Measurements from ENCODE around the gene ZNF524.
"Not testable (repeated sequence)": the region's sequence is repeated elsewhere in the genome, so short reads cannot be mapped to it uniquely, and the experiment has no call there.

Gene ZNF524, protein sequence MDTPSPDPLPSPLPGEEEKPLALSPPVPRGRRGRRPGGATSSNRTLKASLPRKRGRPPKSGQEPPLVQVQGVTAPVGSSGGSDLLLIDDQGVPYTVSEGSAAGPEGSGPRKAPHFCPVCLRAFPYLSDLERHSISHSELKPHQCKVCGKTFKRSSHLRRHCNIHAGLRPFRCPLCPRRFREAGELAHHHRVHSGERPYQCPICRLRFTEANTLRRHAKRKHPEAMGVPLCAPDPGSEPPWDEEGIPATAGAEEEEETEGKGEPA

DNA sequence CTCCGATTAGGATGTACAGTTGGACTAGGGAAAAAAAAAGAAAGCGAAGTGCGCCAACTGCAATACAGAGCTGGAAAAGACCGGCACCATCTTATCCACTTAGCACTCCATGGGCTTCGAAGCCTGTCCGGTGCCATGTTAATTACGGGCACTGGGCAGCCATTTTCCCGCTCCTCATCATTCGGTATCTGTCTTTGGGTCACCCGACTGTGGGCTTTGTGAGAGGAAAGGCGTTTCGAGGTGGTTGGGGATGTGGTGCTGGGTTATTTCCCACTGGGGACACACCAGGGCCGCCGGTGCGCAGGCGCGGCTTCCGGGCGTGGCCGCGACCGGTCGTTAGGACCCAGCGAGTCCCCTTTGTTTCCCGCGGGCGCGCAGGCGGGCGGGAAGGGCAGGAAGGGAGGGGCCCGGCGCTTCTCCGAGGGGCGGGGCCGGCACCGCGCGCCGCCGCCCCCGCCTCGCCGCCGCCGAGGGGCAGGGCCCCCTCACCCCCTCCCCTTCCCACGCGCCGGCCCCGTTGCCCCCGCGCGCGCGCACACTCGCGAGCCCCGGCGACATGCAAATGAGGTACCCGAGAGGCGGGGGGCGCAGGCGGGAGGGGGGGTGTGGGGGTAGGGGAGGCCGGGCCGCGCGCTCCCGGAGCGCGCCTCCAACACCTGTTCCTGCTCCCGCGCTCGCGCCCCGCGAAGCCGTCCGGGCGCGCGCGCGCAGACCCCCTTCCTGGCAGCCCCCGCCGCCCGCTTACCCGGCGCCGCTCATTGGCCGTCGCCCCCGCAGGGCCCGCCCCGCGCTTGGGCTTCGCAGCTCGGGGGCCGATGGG lies at the start of gene ZNF524:
TSS of gene ZNF524 (plus strand) at position 447 of the 820 bp plus-strand sequence. CDS start 1,825 bp downstream, outside the sequence.
- DNase-seq (ENCODE audit: low spot score): peak; percentile 90

DNA sequence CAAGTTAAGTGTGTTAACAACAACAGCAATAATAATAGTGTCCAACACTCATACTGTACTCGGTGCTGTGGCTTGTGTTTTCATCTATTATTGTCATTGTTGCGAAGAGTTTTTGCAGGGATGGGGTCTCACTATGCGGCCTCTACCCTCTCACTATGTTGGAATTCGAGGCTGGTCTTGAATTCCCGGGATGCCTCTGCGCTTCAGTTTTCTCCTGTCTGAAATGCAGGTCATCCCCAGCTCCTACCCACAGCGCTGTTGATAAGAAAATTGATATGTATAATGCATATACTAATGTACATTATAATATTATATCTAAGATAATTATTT lies 49.8 kb upstream of the ZNF524 start:
- no peak for DNase-seq (ENCODE audit: low spot score)

DNA sequence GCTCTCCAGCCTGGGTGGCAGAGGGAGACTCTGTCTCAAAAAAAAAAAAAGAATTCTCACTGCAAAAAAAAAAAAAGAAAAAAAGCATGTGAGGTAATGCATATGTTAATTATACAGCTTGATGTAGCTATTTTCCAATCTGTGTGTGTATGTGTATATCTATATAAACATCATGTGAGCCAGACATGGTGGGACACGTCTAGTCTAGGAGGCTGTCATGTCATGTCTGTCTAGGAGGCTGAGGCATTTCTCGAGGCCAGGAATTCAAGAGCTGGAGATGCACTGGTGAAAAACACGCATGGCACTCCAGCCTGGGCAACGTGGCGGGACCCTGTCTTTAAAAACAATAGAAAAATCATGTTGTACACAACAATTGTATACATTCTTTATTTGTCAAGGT lies 47.9 kb upstream of the ZNF524 start:
- DNase-seq (ENCODE audit: low spot score): no peak

DNA sequence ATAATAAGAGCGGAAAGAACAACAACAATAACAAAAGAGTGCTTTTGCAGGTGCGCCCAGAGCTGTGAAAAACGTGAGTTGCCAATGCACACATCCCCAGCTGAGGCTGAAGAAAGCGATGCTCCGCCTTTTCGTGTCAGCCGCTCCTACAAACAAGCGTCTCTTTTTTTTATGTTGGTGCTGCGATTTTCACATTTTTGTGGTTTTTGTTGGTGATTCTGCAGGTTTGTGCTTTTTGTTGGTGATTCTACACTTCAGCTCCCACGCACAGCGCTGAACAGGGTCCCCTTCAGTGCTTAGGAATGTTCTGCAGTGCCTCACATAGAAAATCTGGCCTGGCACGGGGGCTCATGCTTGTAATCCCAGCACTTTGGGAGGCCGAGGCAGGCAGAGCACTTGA lies 47.5 kb upstream of the ZNF524 start:
- DNase-seq (ENCODE audit: low spot score): no peak

DNA sequence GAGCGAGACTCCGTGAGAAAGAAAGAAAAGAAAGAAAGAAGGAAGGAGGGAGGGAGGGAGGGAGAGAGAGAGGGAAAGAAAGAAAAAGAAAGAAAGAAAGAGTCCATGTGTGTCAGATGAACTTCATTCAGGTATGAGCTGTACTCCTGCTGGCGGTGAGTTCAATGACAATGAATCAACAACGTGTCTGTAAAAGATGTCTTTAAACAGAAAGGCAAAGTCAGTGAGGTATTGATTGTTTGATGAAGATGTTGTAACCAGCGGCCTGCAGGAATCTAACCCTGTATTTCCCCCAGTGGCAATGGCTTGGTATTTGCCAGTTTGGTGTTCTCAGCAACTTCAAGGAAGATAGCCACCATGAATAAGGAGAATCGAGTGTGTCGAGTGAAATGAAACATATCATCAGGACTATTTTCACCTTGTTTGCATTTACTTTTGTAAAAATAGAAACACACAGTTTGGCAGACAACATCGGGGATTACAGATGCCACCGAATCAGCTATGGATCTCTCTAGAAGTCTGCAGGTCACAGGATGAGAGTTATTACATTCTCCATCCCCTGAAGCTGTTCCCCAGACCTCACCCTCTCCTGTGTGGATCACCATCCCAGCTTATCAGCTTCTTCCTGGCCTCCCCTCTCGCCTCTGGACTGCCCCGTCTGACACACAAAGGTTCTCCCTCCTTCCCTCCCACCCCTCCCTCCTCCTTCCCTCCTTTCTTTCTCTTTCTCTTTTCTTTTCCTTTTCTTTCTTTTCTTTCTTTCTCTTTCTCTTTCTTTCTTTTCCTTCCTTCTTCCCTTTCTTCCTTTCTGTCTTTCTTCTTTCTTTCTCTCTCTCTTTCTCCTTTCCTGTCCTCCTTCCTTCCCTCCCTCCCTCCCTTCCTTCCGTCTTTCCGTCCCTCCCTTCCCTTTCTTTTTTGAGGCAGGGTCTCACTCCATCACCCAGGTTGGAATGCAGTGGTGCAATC lies 46.6 kb upstream of the ZNF524 start:
- DNase-seq (ENCODE audit: low spot score): no peak

DNA sequence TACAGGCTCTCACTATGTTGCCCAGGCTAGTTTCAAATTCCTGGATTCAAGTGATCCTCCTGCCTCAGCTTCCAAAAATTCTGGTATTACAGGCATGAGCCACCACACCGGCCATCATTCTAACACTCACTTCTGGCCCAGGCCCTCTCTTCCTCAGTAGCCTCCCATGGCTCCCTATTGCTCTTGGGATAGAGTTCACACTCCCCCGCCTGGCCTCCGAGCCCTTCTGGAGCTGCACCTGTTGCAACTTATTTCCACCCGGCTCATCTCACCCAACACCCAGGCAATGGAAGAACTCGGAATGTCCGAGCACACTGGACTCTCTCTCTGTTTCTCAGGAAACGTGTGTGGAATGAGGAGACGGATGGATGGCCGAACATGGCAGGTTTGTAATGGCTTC lies 45.8 kb upstream of the ZNF524 start:
- no peak for DNase-seq (ENCODE audit: low spot score)

DNA sequence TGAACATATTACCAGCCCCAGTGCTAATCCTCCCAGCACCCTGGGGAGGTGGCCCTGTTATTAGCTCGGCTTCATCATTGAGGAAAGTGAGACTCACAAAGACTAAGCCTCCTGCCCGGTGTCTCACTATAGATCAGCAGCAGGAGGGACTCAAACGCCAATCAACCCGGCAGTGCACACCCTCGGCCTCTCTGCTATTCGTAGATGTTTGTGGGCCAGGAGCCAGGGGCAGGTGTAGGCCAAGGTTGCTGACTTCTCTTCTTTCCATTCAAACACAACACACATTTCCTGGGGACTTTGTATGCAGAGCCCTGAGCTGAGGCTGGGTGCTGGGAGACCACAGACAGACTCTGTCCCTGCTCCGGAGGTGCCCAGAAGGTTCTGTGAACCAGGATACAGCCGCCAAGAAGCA lies 45.3 kb upstream of the ZNF524 start:
- no peak for DNase-seq (ENCODE audit: low spot score)

DNA sequence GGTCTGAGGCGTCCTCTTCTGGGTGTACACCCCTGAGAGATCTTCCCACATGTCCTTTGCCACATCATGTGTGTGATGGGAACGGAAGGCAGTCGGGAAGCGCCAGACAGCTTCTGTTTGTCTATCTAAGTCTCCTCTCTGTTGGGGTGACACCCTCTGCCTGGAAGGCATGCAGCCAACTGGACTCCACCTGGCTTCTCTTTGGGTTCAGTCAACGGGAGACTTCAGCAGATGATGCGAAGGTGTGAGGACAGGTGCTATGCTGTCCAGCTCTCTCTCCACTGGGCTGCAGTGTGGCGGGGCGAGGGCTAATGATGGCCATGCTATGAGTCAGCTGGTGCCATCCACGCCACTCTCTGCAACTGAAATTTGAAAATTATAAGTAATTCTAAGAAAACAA lies 40.4 kb upstream of the ZNF524 start:
- DNase-seq (ENCODE audit: low spot score): no peak

DNA sequence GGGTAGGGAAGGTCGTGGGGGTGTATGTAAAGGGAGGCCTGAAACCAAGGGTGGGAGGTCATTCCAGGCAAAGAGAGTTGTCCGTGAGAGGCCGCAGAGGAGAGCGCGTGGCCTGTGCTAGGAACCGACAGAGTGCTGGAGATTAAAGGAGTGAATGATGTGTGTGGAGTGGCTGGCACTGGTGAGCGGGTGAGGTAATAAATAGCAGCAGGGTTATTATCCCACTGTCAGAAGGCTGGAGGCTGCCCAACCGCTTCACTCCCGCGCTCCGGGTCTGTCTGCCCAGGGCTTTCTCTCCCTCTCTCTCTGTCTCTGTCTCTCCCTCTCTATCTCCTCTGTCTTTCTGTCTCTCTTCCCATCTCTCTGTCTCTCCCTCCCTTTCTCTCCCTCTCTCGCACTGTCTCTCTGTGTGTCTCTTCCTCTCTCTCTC lies 36.8 kb upstream of the ZNF524 start:
- DNase-seq (ENCODE audit: low spot score): no peak

DNA sequence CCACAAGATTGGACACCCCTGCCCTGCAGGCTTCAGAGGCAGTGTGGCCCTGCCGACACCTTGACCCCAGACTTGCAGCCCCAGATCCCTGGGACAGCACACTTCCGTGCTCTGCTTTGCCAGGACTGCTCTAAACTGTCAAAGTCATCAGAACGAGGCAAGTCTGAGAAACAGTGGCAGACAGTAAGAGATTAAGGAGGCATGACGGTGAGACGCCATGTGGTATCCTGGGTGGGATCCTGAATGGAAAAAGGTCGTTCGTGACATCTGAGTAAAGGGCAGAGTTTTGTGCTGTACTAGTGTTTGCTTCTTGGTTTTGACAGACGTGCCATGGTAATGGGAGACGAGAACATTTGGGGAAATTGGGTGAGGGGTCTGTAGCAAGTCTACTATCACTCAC lies 33.3 kb upstream of the ZNF524 start:
- no peak for DNase-seq (ENCODE audit: low spot score)

DNA sequence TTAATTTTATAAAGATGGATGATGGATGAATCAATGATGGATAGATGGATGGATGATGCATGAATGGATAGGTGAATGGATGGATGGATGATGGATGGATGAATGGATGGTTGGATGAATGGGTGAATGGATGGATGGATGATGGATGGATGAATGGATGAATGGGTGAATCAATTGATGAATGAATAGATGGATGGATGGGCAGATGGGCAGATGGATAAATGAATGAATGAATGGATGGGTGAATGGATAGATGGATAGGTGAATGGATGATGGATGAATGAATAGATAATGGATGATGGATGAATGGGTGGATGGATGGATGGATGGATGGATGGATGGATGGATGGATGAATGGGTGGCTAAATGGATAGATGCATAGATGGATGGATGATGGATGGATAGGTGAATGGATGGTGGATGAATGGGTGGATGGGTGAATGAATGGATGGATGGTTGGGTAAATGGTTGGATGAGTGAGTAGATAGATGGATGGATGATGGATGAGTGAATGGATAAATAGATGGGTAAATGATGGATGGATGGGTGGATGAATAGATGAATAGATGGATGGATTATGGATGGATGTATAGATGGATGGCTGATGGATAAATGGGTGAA lies 32.3 kb upstream of the ZNF524 start:
- DNase-seq (ENCODE audit: low spot score): no peak

DNA sequence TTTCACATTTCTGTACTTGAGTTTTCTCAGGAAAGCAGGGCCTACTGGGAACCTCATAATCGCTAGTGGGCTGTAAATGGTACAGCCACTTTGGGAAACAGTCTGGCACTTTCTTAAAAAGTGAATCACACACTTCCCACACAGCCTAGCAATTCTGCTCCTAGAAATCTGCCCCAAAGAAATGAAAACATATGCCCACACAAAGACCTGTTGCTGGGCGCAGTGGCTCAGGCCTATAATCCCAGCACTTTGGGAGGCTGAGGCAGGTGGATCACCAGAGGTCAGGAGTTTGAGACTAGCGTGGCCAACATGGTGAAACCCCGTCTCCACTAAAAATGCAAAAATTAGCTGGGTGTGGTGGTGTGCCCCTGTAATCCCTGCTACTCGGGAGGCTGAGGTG lies 30.6 kb upstream of the ZNF524 start:
- DNase-seq (ENCODE audit: low spot score): not testable (repeated sequence)

DNA sequence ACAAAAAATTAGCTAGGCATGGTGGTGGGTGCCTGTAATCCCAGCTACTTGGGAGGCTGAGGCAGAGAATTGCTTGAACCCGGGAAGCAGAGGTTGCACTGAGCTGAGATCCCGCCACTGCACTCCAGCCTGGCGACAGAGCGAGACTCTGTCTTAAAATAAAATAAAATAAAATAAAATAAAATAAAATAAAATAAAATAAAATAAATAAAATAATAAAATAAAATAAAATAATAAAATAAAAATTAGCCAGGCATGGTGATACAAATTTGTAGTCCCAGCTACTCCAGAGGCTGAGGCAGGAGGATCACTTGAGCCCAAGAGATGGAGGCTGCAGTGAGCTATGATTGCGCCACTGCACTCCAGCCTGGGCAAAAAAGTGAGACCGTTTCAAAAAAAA lies 26.2 kb upstream of the ZNF524 start:
- not testable (repeated sequence) for DNase-seq (ENCODE audit: low spot score)

DNA sequence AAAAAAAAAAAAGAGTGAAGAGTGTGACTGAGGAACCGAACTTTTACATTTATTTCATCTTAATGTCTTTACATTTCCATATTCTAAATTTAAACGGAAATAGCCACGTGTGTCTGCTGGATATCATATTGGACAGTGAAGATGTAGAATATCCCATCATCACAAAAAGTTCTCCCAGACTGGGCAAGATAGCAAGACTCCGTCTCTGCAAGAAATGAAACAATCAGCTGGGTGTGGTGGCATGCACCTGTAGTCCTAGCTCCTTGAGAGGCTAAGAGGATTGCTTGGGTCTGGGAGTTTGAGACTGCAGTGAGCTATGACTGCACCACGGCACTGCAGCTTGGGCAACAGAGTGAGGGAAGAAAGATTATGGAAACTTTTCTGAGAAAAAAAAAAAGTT lies 23.3 kb upstream of the ZNF524 start:
- DNase-seq (ENCODE audit: low spot score): no peak

DNA sequence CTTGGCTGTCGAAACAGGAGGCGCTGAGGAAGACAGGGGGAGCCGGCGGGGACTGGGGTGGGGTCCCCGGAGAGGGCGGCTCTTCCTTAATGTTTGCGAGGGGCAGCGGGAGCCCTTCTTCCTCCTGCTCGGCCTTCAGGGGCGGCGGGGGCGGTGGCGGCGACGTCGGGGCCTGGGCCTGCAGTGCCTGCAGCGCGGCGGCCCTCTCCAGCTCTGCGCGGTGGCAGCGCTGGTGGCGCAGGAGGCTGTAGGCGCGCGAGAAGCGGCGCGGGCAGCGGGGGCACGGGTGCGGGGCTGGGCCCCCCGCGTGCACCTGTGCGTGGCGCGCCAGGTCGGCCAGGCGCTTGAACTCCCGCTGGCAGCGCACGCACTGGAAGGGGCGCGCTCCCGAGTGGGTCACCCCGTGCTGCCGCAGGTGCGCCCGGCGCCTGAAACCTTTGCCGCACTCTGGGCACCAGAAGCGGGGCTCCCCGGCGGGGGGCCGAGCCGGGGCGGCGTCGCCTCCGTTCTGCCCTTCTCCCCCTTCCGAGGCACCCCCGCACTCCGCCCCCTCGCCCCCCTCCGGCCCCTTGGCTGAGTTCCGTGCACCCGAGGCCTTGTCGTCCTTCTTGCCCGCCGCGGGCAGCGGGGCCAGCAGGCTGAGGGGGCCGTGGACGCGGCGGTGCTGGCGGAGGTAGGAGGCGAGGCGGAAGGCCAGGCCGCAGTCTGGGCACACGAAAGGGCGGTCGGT lies 21.9 kb upstream of the ZNF524 start:
- no peak for DNase-seq (ENCODE audit: low spot score)

DNA sequence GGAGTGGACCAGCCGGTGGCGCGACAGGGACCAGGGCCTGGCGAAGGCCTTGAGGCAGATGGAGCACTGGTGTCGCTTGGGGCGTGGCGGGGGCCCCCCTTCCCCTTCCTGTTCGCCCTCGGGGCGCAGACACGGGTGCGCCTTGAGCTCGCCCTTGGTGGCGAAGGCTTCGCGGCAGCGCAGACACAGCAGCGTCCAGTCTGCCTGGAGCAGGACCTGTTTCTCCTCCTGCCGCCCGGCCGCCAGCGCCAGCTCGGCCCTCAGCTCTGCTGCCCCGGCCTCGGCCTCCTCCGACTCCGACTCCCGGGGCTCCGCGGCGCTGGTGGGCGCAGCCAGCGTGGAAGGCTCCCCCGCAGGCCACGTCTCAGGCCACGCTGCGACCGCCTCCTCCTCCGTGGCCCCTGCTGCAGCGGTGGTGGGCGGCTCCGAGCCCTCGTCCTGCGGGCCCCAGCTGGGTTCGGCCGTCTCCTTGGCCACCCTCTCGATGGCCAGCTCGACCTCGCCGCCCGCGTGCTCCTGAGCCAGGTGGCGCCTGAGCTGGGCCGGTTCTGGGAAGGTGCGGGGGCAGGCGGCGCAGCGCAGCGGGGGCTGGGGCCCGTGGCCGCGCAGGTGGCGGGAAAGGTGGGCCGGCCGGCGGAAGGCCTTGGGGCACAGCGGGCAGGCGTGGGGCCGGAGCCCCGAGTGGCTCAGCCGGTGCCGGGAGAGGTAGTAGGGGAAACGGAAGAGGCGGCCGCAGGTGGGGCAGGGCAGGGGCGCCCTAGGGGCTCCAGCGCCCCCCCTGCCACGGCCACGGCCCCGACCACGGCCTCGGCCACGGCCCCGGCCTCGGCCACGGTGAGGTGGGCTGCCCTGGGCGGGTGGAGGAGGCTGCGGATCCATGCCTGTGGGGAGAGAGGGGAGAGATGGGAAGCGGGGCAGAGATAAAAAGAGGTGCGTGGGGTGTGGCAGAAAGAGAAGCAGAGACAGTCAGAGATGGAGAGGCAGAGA lies 21.0 kb upstream of the ZNF524 start:
- no peak for DNase-seq (ENCODE audit: low spot score)

DNA sequence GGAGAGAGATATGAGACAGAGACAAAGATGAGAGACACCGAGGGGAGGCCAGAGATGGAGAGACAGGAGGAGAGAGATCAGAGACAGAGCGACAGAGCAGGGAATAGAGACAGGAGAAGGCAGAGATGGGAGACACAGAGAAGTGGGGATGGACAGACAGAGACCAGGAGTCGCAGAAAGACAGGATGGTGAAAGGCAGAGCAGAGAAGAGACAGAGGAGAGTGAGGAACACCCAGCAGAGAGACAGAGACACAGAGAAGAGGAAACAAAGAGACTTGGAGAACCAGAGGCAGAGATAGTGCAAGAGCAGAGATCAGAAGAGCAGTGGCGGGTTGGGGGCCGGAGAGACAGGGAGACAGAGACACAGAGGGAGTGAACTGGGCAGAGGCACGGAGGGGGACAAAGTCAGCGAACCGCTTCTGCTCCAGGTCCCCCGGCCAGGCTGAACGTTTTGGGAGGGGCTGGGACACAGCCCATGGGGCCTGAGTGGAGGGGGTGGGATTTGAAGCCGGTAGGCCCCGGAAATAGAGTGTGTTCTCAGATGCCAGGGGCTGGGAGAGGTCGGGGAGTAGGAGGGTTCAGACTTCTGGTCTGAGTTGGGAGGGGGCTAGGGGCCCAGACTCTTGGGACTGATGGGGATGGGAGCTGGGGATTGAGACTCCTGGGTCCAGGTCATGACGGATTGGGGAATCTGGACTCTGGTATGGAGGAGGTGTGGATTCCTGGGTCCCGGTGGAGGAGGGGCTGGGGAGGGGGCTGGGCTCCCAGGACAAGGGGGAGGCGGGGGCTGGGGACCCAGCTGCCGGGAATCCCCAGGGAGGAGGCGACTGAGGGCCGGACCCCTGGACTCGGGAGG lies 20.1 kb upstream of the ZNF524 start:
- no peak for DNase-seq (ENCODE audit: low spot score)

DNA sequence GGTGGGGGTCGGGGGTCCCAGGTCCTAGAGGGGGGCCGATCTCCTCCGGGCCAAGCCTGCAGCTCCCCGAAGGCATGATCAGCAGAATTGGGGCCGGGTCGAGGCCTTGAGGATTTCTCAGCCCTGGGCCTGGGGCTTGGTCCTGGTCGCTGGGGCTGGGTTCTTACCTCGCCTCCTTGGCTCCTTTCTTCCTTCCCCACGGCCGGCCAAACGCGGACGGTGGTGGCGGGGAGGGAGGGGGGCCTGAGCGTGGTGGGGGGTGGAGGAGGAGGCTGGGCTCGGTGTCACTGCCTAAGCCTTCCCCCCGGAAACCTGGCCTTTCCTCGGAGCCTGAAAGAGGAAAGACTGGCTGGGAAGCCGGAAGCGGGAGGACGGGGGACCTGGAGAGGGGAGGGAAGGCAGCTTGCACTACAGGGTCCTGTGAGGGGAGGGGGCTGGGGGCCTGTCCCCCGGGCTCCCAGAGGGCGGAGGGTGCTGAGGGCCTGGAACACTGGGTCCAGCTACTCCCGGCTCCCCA lies 19.4 kb upstream of the ZNF524 start, which contains the start of gene ZNF579:
TSS of gene ZNF579 (minus strand) at position 221 of the 517 bp plus-strand sequence. CDS start 1,209 bp downstream, outside the sequence.
- DNase-seq (ENCODE audit: low spot score): no peak

Data from hematopoietic multipotent progenitor cell treated with erythropoietin and hydrocortisone succinate and interleukin-3 and kit ligand, for 15 days (in vitro differentiated cells).